HepG2 (cell line): ENCODE results near the gene CTBP1. TPM values are rescaled to one million over a fixed set of nuclear protein-coding genes. Genes with fewer than 3 reads are reported as not detected.

Experiments
- ATAD3A ChIP-seq: sonication (generic); formaldehyde crosslinking; IDR thresholded peaks from 2 replicates; pipeline ENCODE4 v1.4.0; 2020; ENCODE audit warnings: missing genetic modification reagents
- GABPA ChIP-seq, 2 experiments: IDR thresholded peaks; 2 replicates each; pipeline ENCODE4 v1.6.1; 2011 to 2016; ENCODE audit warnings: low read depth in 2 of 2, low read length in 1 of 2, missing biosample characterization in 1 of 2, missing genetic modification characterization in 1 of 2
- HIC2 ChIP-seq: sonication (generic); formaldehyde crosslinking; IDR thresholded peaks from 2 replicates; pipeline ENCODE4 v1.9.0; 2022; ENCODE audit warnings: low read depth, missing genetic modification reagents
- HOXA7 ChIP-seq: sonication (generic); formaldehyde crosslinking; IDR thresholded peaks from 2 replicates; pipeline ENCODE4 v1.8.1; 2022; ENCODE audit warnings: mild to moderate bottlenecking, missing genetic modification reagents, moderate library complexity
- ISX ChIP-seq: sonication (generic); formaldehyde crosslinking; conservative IDR thresholded peaks from 2 replicates; pipeline ENCODE4 v1.5.0; 2020; ENCODE audit warnings: missing genetic modification reagents
- MED13 ChIP-seq: sonication (generic); formaldehyde crosslinking; IDR thresholded peaks from 2 replicates; pipeline ENCODE4 v1.5.0; 2020; ENCODE audit warnings: missing genetic modification reagents
- NR2F2 ChIP-seq: IDR thresholded peaks from 2 replicates; pipeline ENCODE4 v1.6.1; 2012; ENCODE audit warnings: low read depth, inconsistent platforms, borderline replicate concordance
- PLRG1 ChIP-seq: fragments of 450-650 bp; conservative IDR thresholded peaks from 2 replicates; pipeline ENCODE4 v1.6.1; 2016
- RXRB ChIP-seq: IDR thresholded peaks from 2 replicates; pipeline ENCODE4 v1.6.1; 2016; ENCODE audit warnings: borderline replicate concordance, missing genetic modification reagents, missing compliant biosample characterization
- SAP130 ChIP-seq: IDR thresholded peaks from 2 replicates; pipeline ENCODE4 v1.6.1; 2016; ENCODE audit warnings: low read depth
- SMARCC2 ChIP-seq: fragments of 450-650 bp; IDR thresholded peaks from 2 replicates; pipeline ENCODE4 v1.6.1; 2017; ENCODE audit warnings: antibody characterized with exemption, mild to moderate bottlenecking
- TARDBP ChIP-seq: sonication (generic); formaldehyde crosslinking; IDR thresholded peaks from 2 replicates; pipeline ENCODE4 v1.8.0; 2022; ENCODE audit warnings: mild to moderate bottlenecking, missing genetic modification reagents
- ZBTB33 ChIP-seq: sonication (generic); formaldehyde crosslinking; IDR thresholded peaks from 2 replicates; pipeline ENCODE4 v1.4.0; 2020; ENCODE audit warnings: missing genetic modification reagents
- ZNF142 ChIP-seq: sonication (generic); formaldehyde crosslinking; IDR thresholded peaks from 2 replicates; pipeline ENCODE4 v1.4.0; 2020; ENCODE audit warnings: missing genetic modification reagents
- ZNF326 ChIP-seq: sonication (generic); formaldehyde crosslinking; IDR thresholded peaks from 2 replicates; pipeline ENCODE4 v1.4.0; 2020; ENCODE audit warnings: missing genetic modification reagents, borderline replicate concordance
- ZNF460 ChIP-seq: sonication (generic); formaldehyde crosslinking; IDR thresholded peaks from 2 replicates; pipeline ENCODE4 v1.5.1; 2020; ENCODE audit warnings: missing genetic modification reagents, mild to moderate bottlenecking, borderline replicate concordance
- ZNF547 ChIP-seq: sonication (generic); formaldehyde crosslinking; IDR thresholded peaks from 2 replicates; pipeline ENCODE4 v1.5.1; 2020; ENCODE audit warnings: mild to moderate bottlenecking, missing genetic modification reagents
- ZSCAN5A ChIP-seq: sonication (generic); formaldehyde crosslinking; IDR thresholded peaks from 2 replicates; pipeline ENCODE4 v1.8.0; 2022; ENCODE audit warnings: mild to moderate bottlenecking, missing genetic modification reagents, borderline replicate concordance
- polyA plus RNA-seq, 8 experiments: library from polyadenylated mRNA; depleted of rRNA in 3 of 8; stranded (reverse) in 7 of 8; unstranded in 1 of 8; fragments of >200 nt; fragmentation: Illumina TruSeq in 4 of 8; extraction: Trizol in 4 of 8; gene quantifications; 2 replicates each; pipeline versions ENCODE4 v1.2.1 to v1.2.3, GENCODE V29; 2011 to 2016; ENCODE audit warnings: low read depth in 4 of 8, missing spikeins in 1 of 8, mixed read lengths in 1 of 8; ENCODE audit not compliant: insufficient read depth in 1 of 8
- total RNA-seq, 5 experiments: library from RNA; depleted of rRNA; stranded (reverse); fragments of >200 nt; fragmentation: Illumina TruSeq; extraction: Trizol; gene quantifications; 2 replicates each; pipeline ENCODE4 v1.2.3, GENCODE V29; 2016; ENCODE audit warnings: low read depth in 1 of 5

Gene CTBP1
- total and polyA plus RNA-seq, 2 of the 13 experiments (the other 11 are each of a cell fraction or from before 2014, with no cell fraction given), result 78.5 to 112 TPM

- TF ChIP-seq SAP130 (CRISPR knock-in tag) (peak; percentile 19; the same call in 1 of the 2 replicates), TARDBP (CRISPR knock-in tag) (no peak), ZNF547 (peak; percentile 49; the same call in 1 of the 2 replicates), PLRG1 (no peak), HOXA7 (CRISPR knock-in tag) (no peak), ZSCAN5A (0 out of 2 replicates have a peak, but pooled peaks have one; percentile 39), ZNF142 (CRISPR knock-in tag) (no peak), ZNF326 (CRISPR knock-in tag) (no peak), MED13 (CRISPR knock-in tag) (no peak), SMARCC2 (no peak), ATAD3A (no peak), ZNF460 (CRISPR knock-in tag) (no peak), ISX (no peak), HIC2 (CRISPR knock-in tag) (no peak), GABPA (IDR thresholded peaks at IDR 0.05; ENCODE audit: low read depth, low read length) (no peak), GABPA (CRISPR knock-in tag; IDR thresholded peaks at IDR 0.05; ENCODE audit: low read depth) (no peak), ZBTB33 (CRISPR knock-in tag) (peak; percentile 90), RXRB (no peak), NR2F2 (no peak)
Observed at GRCh38 chr4:1167244-1167949, 81.5 kb downstream of the CTBP1 start (continued).
